ENCODE results near the gene DNAJC24. TPM values are rescaled to one million over a fixed set of nuclear protein-coding genes. Genes with fewer than 3 reads are reported as not detected.

DNAJC24 gene
- total RNA-seq, 1 donor from 2014 or later, result 21.9 TPM

GRCh38 chr11:31412946-31413345 is 43.3 kb downstream of the DNAJC24 start:
- TF ChIP-seq, protein P1, sequence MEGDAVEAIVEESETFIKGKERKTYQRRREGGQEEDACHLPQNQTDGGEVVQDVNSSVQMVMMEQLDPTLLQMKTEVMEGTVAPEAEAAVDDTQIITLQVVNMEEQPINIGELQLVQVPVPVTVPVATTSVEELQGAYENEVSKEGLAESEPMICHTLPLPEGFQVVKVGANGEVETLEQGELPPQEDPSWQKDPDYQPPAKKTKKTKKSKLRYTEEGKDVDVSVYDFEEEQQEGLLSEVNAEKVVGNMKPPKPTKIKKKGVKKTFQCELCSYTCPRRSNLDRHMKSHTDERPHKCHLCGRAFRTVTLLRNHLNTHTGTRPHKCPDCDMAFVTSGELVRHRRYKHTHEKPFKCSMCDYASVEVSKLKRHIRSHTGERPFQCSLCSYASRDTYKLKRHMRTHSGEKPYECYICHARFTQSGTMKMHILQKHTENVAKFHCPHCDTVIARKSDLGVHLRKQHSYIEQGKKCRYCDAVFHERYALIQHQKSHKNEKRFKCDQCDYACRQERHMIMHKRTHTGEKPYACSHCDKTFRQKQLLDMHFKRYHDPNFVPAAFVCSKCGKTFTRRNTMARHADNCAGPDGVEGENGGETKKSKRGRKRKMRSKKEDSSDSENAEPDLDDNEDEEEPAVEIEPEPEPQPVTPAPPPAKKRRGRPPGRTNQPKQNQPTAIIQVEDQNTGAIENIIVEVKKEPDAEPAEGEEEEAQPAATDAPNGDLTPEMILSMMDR (IDR thresholded peaks at IDR 0.05; ENCODE audit: unreplicated experiment), result no peak
- Mint-ChIP-seq H3K4me3 (ENCODE audit: low read depth) (no peak overlapping the region), H3K36me3 (ENCODE audit: insufficient read depth) (peaks cover 14% of the 10 kb centered on the region), H3K9me3 (ENCODE audit: low read depth) (peaks cover 5% of the 10 kb centered on the region), H3K27ac (no peak overlapping the region), H3K27me3 (no peaks in the 10 kb centered on the region), H3K4me1 (ENCODE audit: low read depth) (no peaks in the 10 kb centered on the region)
- no peak for DNase-seq (ENCODE audit: low spot score, unreplicated experiment)

GRCh38 chr11:31414338-31414737 is 44.7 kb downstream of the DNAJC24 start:
- H3K4me1 Mint-ChIP-seq (ENCODE audit: low read depth), result no peaks in the 10 kb centered on the region
- peaks cover 5% of the 10 kb centered on the region for H3K9me3 Mint-ChIP-seq (ENCODE audit: low read depth)
- no peak overlapping the region for H3K4me3 Mint-ChIP-seq (ENCODE audit: low read depth)
- TF ChIP-seq, protein P1 (IDR thresholded peaks at IDR 0.05; ENCODE audit: unreplicated experiment), result no peak
- H3K36me3 Mint-ChIP-seq (ENCODE audit: insufficient read depth), result peaks cover 14% of the 10 kb centered on the region
- no peaks in the 10 kb centered on the region for H3K27me3 Mint-ChIP-seq
- no peak overlapping the region for H3K27ac Mint-ChIP-seq
- DNase-seq (ENCODE audit: low spot score, unreplicated experiment), result no peak

DNA sequence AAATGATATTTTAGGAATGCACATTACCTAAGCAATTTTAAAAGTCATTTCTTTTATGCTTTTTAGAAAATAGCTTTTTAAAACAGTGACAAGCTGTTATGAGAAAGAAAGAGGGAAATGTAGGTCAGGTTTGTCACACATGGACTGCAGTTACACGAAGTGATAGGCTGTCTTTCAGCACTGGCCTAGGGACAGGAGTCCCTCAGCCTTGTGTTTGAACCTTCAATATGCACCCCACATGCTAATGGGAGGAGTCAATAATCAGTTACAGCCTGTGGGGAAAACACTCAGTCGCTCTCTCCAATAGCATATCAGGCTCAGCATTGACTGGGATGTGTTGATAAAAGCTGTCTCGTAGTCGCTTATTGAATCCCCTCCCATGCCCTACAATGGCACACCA is 45.8 kb downstream of the DNAJC24 start:
- Mint-ChIP-seq H3K9me3 (ENCODE audit: low read depth) (peaks cover 5% of the 10 kb centered on the region), H3K4me1 (ENCODE audit: low read depth) (peaks cover 10% of the 10 kb centered on the region), H3K4me3 (ENCODE audit: low read depth) (no peak overlapping the region), H3K27me3 (no peaks in the 10 kb centered on the region), H3K27ac (no peak overlapping the region), H3K36me3 (ENCODE audit: insufficient read depth) (peaks cover 14% of the 10 kb centered on the region)
- TF ChIP-seq, protein P1 (IDR thresholded peaks at IDR 0.05; ENCODE audit: unreplicated experiment), result no peak
- no peak for DNase-seq (ENCODE audit: low spot score, unreplicated experiment)

- TF ChIP-seq, protein P1 (IDR thresholded peaks at IDR 0.05; ENCODE audit: unreplicated experiment), result no peak
- Mint-ChIP-seq H3K4me3 (ENCODE audit: low read depth) (no peak overlapping the region), H3K27ac (no peak overlapping the region), H3K27me3 (no peaks in the 10 kb centered on the region), H3K36me3 (ENCODE audit: insufficient read depth) (peaks cover 7% of the 10 kb centered on the region), H3K4me1 (ENCODE audit: low read depth) (peaks cover 24% of the 10 kb centered on the region), H3K9me3 (ENCODE audit: low read depth) (no peaks in the 10 kb centered on the region)
- DNase-seq (ENCODE audit: low spot score, unreplicated experiment), result no peak
These were observed 47.7 kb downstream of the DNAJC24 start for GRCh38 chr11:31417357-31417756.

GRCh38 chr11:31417816-31418215 is 48.2 kb downstream of the DNAJC24 start:
- Mint-ChIP-seq H3K4me3 (ENCODE audit: low read depth) (no peak overlapping the region), H3K27me3 (no peaks in the 10 kb centered on the region), H3K27ac (no peak overlapping the region), H3K9me3 (ENCODE audit: low read depth) (no peaks in the 10 kb centered on the region), H3K4me1 (ENCODE audit: low read depth) (peaks cover 26% of the 10 kb centered on the region), H3K36me3 (ENCODE audit: insufficient read depth) (peaks cover 7% of the 10 kb centered on the region)
- no peak for DNase-seq (ENCODE audit: low spot score, unreplicated experiment)
- TF ChIP-seq, protein P1 (IDR thresholded peaks at IDR 0.05; ENCODE audit: unreplicated experiment), result no peak
